Measurements from ENCODE around the gene FAM177A1.

DNA sequence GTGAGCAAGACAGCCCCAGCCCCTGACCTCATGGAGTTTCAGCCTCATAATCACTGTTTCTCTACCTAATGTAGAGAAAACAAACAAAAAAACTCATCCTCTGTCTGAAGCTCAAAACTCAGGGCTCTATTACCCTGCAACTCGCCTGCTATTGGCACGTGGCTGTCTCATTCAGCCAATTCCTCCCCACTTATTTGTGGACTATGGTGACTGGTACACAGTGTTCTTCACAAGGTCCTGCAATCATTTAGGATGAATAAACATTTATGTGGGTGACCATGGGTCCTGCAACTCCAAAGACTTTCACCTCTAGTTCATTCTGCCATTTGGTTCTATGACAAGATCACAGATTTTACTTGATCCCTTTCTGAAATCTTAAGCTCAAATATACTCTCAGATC lies 71.0 kb downstream of the FAM177A1 start:
- TF ChIP-seq, protein P1, sequence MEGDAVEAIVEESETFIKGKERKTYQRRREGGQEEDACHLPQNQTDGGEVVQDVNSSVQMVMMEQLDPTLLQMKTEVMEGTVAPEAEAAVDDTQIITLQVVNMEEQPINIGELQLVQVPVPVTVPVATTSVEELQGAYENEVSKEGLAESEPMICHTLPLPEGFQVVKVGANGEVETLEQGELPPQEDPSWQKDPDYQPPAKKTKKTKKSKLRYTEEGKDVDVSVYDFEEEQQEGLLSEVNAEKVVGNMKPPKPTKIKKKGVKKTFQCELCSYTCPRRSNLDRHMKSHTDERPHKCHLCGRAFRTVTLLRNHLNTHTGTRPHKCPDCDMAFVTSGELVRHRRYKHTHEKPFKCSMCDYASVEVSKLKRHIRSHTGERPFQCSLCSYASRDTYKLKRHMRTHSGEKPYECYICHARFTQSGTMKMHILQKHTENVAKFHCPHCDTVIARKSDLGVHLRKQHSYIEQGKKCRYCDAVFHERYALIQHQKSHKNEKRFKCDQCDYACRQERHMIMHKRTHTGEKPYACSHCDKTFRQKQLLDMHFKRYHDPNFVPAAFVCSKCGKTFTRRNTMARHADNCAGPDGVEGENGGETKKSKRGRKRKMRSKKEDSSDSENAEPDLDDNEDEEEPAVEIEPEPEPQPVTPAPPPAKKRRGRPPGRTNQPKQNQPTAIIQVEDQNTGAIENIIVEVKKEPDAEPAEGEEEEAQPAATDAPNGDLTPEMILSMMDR (conservative IDR thresholded peaks at IDR 0.05 in 1 of 2, IDR thresholded peaks at IDR 0.05 in 1 of 2; ENCODE audit: extremely low read depth in 1 of 2, insufficient read depth in 1 of 2, low read depth in 1 of 2, low read length in 2 of 2), result no peak
- TF ChIP-seq EZH2 (IDR thresholded peaks at IDR 0.05; ENCODE audit: borderline replicate concordance, low read length), result no peak
